Measurements from ENCODE around the gene KLHL28.

- TF ChIP-seq POLR2A (IDR thresholded peaks at IDR 0.05) = no peak
- TF ChIP-seq CTCF (IDR thresholded peaks at IDR 0.05) = no peak
Measured at GRCh38 chr14:44940944-44941343, 20.8 kb downstream of the KLHL28 start.

Data from lower leg skin (tissue), 3 donors.